Sigmoid colon (tissue), 4 donors: Measurements from ENCODE around the gene POLR1G.

ENCODE experiments used
- EP300 ChIP-seq, 4 donors: sonication (generic); formaldehyde crosslinking; IDR thresholded peaks; one replicate each; pipeline ENCODE4 v1.6.1; 2017; ENCODE audit warnings: antibody characterized with exemption in 4 of 4
- POLR2A ChIP-seq, 2 donors: fragments of 450-650 bp; IDR thresholded peaks; one replicate each; pipeline ENCODE4 v1.6.1; 2016; ENCODE audit warnings: antibody characterized with exemption in 2 of 2, mild to moderate bottlenecking in 2 of 2, moderate library complexity in 2 of 2
- POLR2AphosphoS5 ChIP-seq, 4 donors: sonication (generic); formaldehyde crosslinking; IDR thresholded peaks; one replicate each; pipeline ENCODE4 v1.6.1; 2017; ENCODE audit warnings: antibody characterized with exemption in 4 of 4
- TF ChIP-seq, protein P1 (sequence below), 4 experiments: fragments of 450-650 bp in 3 of 4; fragments of 200-600 bp in 1 of 4; IDR thresholded peaks; one replicate each; pipeline ENCODE4 v1.5.1; 2016 to 2019; ENCODE audit warnings: antibody characterized with exemption in 4 of 4, mild to moderate bottlenecking in 3 of 4, moderate library complexity in 2 of 4

DNA sequence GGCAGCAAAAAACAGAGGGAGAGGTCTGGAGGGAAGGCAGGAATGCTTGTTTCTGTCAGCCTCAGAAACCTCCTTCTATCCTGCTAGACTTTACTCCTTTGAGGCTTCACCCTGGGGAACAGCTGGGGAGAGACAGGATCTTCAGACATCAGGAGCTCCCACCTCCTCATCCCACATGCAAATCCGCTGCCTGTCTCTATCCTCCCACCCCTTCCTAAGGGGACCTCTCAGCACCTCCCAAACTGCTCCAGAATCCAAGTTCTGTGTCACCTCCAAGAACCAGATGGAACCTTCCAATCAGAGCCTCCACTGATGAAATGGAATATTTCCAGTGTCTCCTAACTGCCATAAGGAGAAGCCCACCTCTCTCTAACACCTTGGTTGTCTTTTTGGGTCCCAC lies 26.3 kb upstream of the POLR1G start:
- TF ChIP-seq POLR2AphosphoS5 (IDR thresholded peaks at IDR 0.05) (no peak), POLR2A (IDR thresholded peaks at IDR 0.05) (no peak), EP300 (IDR thresholded peaks at IDR 0.05) (no peak)
- TF ChIP-seq, protein P1, sequence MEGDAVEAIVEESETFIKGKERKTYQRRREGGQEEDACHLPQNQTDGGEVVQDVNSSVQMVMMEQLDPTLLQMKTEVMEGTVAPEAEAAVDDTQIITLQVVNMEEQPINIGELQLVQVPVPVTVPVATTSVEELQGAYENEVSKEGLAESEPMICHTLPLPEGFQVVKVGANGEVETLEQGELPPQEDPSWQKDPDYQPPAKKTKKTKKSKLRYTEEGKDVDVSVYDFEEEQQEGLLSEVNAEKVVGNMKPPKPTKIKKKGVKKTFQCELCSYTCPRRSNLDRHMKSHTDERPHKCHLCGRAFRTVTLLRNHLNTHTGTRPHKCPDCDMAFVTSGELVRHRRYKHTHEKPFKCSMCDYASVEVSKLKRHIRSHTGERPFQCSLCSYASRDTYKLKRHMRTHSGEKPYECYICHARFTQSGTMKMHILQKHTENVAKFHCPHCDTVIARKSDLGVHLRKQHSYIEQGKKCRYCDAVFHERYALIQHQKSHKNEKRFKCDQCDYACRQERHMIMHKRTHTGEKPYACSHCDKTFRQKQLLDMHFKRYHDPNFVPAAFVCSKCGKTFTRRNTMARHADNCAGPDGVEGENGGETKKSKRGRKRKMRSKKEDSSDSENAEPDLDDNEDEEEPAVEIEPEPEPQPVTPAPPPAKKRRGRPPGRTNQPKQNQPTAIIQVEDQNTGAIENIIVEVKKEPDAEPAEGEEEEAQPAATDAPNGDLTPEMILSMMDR (IDR thresholded peaks at IDR 0.05) = no peak
